Skin epidermis (tissue), 12 donors: ENCODE measurements around the gene RNF167.

Experiments
- H3K27ac ChIP-seq, 21 experiments: fragments of 200-600 bp; sonication (generic) in 11 of 21; one replicate each; pipeline ENCODE4 v1.5.0; 2020; ENCODE audit warnings: mild to moderate bottlenecking in 3 of 21, inconsistent platforms in 2 of 21, moderate library complexity in 2 of 21
- H3K4me3 ChIP-seq, 7 experiments: fragments of 200-600 bp; sonication (generic) in 2 of 7; one replicate each; pipeline ENCODE4 v1.5.0; 2020; ENCODE audit warnings: inconsistent platforms in 2 of 7, mild to moderate bottlenecking in 2 of 7, moderate library complexity in 1 of 7

The RNF167 gene

DNA sequence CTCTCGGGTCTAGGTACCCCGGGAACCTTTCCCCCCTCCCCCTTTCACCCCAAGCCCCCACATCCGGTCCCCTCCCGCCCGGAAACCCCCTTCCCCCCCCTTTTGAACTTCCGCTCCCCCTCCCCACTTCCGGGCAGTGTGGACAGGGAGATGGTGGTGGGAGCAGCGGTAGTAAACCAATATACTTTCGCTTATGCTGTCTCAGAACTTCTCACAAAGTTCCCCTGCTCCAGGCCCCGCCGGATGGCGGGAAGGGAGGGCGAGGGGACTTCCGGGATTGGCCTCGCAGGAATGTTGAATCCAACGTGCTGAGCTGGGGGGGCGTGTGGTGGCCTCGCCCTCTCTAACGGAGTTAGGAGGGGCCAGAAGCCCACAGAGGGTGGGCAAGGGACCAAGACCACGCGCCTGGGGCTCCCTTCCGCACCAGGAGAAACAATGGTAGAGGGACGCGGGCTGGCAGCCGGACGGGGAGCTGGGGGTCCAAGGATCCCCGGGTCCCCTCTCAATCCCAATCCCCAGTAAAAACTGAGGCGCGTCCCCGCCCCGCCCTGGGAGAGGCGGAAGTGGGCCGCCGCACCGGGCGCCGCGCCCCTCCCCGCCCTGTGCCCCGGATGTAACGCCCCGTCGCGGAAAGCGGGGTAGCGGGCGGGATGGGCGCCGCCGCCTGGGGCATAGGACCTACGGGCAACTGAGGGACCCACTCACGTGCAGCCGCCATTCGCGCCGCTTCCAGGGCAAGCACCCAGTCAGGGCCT is 7.5 kb downstream of the RNF167 start:
- H3K27ac ChIP-seq, result peak overlapping the region; percentile 83 to 100 (median 99)
- H3K4me3 ChIP-seq, result peak overlapping the region; percentile 91 to 100 (median 99)

DNA sequence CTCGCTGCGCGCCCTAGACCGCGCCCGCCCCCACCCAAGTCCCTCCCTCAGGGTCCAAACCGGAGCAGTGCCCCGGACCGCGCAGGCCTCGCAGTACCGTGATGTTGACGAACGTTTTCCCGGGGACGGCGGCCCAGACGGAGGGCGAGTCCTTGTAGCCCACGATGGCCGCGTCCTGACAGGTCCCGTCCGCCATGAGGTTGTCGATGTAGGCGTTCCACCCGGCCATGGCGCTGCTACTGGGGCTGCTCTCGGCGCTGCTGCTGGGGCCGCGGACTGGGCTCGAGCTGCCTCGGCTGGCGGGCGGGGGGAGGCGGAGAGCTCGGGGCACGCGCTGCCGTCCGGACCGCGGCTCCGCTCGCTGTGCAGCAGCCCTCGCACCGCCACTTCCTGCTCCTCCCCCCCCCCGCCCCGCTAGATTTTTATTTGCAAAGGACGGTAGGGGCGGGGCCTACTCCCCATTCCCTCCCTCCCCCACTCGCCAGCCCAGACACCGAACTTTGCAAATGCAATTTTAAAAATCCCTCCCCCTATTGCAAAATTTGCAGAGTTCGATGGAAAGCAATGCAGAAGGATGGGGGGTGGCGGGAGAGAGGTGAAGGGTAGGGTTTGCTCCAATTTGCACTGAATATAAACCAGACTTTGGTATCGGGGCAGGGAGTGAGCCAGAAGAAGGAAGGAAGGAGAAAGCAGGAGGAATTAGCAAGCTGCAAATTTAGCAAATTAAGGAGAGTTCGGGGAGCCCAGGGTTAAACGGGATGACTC is 8.3 kb downstream of the RNF167 start, which contains the start of gene PFN1:
Gene PFN1, minus strand, starts transcription at position 365 of the 765 bp plus-strand sequence. Its CDS starts 136 bp downstream, at position 229.
- H3K4me3 ChIP-seq, result peak within 1 kb of the TSS; percentile 91 to 100 (median 99)
- H3K27ac ChIP-seq, result peak within 1 kb of the TSS; percentile 83 to 100 (median 99)

DNA sequence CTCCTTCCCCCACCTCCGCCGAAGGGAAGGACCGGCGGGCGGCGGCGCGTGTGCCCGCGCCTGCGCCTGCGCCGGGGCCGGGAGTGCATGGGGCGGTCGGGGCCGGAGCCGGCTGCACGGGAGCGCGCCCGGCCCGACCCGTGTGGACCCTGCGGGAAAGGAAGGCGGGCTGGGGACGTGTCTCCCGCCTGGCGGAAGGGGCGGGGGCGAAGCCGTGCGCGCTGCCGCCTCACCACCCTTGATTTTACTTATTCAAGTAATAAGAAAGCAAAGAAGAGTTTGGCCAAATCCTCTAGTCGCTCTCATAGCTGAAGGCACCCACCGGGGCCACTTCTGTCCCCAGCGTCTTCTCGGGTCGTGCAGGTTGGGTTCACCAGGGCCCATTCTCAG is 8.9 kb downstream of the RNF167 start:
- H3K4me3 ChIP-seq, result peak overlapping the region; percentile 91 to 100 (median 99)
- peak overlapping the region; percentile 78 to 100 (median 99) for H3K27ac ChIP-seq

DNA sequence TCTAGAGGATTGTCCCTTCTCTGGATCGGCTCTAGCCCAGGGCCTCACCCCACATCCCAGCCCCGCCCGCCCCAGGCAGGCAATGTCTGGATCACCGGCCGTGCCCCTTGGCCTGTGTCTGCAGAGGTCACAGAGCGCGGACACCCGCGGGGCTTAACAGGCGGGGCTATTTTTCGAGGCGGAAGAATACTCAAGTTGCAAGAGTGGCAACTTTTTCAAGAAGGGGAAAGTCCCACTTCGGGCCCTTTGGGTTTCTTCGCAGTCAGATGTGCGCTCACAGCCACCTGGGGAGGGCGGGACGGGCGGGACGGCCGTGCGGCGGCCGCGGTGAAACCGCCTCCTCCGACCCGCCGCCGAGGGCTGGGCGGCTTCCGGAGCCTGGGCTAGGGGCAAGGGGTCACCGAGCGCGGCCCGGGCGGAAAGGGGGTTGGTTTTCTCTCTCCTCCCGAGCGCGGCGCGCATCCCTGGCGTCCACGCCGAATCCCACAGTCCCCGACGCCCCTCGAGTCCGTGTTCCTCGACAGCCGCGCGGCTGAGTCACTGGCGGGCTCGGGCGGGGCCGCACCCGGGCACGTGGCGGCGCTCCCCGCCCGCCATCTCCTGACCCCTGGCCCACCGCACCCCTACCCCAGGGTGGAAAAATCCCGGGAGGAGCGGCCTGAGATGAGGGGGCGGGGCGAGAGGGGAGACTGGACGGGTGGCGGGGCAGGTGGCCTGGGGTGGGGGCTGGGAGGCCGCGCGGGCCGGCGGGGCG is 9.4 kb downstream of the RNF167 start:
- peak overlapping the region; percentile 91 to 100 (median 99) for H3K4me3 ChIP-seq
- H3K27ac ChIP-seq, result peak overlapping the region; percentile 78 to 100 (median 99)

DNA sequence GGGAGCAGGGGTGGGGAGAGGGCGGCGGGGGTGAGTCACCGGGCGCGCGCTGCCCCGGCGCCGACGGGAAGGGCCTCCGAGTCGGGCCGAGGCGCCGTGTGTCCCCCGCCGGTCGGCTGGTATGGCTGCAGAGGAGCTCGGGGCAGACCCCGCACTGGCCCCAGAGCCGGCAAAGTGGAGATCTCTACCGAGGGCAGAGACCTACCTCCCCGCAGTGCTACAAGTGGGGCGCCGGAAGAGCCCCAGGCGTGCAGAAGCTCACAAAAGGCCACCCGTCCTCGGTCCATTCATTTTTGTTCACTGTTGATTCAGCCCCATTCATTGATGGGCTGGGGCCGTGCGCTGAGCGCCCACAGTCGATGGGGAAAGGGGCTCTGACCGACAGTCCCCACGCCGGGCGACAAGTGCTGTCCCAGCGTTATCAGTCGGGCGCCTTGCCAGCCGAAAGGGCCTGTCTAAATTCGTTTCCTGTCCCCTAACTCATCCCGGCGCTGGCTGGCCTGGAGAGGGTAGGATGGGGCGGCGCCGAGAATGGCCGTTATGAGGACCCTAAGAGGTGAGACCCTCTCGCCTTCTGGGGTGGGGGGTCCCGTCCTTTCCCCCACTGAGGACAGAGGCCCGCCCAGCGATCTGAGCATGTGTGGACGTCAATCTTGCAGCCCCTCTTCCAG is 10.1 kb downstream of the RNF167 start:
- H3K4me3 ChIP-seq, result peak overlapping the region; percentile 91 to 100 (median 99)
- peak overlapping the region; percentile 78 to 100 (median 99) for H3K27ac ChIP-seq

DNA sequence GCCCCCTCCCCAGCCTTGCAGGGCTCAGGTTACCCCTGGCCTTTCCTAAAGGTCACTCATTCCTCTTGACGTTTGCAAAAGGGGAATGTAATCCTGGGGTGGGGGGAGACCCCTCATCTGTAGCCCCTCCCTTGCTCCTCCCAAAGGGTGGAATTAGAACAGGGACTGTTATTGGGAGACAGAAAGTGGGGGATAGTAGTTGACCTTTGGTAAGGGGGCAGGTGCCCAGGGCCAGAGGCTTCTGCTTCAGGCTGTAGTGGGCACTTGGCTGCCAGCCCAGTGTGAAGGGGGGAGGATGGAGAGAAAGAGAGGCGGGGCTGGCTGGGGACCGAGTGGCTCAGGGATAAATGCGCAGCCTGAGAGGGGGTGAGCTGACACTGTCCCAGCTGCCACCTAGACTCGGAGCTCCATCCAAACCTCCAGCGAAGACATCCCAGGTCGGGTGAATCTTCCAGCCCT is 10.7 kb downstream of the RNF167 start, which contains the start of gene ENO3:
Gene ENO3, plus strand, starts transcription at position 374 of the 459 bp plus-strand sequence. CDS start 711 bp downstream, outside the sequence.
- Histone ChIP-seq H3K27ac (peak within 1 kb of the TSS; percentile 78 to 100 (median 99)), H3K4me3 (peak within 1 kb of the TSS; percentile 91 to 100 (median 99))

DNA sequence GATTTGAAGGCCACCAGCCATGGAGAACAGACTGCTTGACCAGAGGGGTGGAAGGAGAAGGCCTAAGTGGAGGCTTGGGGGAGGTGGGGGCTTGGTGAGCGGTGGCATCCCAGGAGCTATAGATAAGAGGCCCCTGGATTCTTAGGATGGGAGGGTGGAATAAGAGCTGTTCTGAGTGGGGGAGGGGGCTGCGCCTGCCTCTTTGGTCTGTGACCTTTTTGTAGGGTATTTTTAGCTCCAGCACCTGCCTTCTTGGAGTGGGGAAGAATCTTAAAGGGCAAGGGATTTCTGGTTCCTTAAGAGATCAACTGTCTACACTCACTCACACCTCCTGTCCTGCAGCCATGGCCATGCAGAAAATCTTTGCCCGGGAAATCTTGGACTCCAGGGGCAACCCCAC is 11.4 kb downstream of the RNF167 start:
- no peak overlapping the region for H3K27ac ChIP-seq
- no peak overlapping the region for H3K4me3 ChIP-seq

DNA sequence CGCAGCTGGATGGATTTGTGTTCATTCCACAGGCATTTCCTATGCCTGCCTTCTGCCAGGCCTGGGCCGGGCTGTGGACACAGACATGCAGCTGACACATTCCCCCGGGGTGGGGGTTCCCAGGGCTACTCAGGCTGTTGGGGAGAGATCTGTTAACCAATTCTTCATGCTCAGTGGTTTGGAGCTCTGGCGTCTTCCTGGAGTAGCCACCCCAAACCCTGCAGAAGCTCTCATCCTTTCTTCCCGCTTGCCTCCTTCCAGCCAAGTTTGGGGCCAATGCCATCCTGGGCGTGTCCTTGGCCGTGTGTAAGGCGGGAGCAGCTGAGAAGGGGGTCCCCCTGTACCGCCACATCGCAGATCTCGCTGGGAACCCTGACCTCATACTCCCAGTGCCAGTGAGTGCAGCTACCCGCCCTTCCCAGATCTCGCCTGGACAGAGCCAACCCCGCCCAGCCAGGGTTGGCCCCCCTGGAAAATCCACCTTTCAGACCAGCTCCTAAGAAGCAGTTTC is 13.4 kb downstream of the RNF167 start:
- peak overlapping the region in 14 of 21 experiments; percentile 1 to 67 (median 44) for H3K27ac ChIP-seq
- H3K4me3 ChIP-seq, result no peak overlapping the region

DNA sequence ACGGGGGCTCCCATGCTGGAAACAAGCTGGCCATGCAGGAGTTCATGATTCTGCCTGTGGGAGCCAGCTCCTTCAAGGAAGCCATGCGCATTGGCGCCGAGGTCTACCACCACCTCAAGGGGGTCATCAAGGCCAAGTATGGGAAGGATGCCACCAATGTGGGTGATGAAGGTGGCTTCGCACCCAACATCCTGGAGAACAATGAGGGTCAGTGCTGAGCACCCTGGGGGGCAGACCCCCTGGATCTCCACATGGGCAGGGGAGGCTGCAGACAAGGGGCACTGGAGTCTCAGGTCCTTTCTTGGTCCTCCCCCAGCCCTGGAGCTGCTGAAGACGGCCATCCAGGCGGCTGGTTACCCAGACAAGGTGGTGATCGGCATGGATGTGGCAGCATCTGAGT is 15.0 kb downstream of the RNF167 start:
- Histone ChIP-seq H3K4me3 (no peak overlapping the region), H3K27ac (no peak overlapping the region)

DNA sequence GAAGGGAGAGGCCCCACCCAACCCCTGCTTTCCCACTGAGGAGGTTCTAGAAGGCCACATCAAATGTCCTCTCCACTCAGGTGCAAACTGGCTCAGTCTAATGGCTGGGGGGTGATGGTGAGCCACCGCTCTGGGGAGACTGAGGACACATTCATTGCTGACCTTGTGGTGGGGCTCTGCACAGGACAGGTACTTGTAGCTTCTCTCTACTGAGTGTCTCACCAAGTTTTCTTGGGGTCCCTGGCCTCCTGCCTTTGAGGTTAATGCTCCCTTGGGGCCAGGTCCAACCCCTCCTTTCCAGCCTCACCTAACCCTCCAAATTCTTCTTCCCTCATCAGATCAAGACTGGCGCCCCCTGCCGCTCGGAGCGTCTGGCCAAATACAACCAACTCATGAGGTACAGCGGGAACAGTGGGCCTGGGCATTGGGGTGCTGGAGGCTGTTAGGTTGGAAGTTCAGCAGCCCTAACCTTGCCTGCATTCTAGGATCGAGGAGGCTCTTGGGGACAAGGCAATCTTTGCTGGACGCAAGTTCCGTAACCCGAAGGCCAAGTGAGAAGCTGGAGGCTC is 16.5 kb downstream of the RNF167 start:
- no peak overlapping the region for H3K4me3 ChIP-seq
- no peak overlapping the region for H3K27ac ChIP-seq

DNA sequence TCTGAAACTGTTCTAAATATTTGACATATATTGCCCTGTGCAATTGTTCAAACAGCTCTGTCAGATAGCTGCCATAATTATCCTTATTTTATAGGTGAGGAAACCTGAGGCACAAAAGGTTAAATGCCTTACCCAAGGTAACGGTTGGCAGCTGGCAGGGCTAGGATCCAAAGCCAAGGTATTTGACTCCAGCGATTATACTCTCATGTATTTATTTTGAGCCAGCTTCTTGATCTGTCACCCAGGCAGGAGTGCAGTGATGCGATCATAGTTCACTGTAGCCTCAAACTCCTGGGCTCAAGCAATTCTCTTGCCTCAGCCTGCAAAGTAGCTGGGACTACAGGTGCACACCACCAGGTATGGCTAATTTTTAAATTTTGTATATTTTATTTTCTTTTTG is 18.0 kb downstream of the RNF167 start:
- no peak overlapping the region for H3K4me3 ChIP-seq
- H3K27ac ChIP-seq, result no peak overlapping the region

DNA sequence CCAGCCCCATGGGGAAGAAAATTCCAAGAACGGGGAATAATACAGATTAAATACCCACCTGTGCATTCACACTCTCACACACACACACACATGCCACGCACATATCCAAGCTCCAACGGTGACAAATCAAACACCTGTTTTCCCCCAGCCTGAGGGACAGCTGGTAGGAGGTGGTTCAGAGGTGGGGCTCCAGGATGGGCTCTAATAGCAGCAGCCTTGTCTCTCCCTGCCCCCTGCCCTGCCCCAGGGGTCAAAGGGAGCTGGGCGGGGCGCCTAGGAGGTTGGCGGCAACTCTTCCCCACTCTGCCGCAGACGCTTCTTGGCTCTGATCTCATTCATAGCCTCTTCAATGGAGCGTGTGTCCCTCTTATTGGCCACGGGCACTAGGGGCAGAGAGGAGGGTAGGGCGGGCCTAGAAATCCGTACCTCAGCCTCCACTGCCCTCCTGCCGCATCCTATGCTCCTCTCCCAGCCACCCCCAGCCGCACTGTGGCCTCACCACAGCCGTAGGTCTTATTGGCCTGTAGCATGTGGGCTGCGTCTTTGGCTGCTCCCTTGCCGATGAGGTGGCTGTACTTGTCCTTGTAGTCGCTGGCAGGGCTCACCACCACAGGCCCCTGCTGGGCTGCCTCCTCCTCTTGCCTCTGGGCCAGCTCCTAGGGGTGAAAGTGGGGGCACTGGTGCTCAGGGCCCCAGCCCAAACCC is 19.3 kb downstream of the RNF167 start:
- H3K27ac ChIP-seq, result no peak overlapping the region

DNA sequence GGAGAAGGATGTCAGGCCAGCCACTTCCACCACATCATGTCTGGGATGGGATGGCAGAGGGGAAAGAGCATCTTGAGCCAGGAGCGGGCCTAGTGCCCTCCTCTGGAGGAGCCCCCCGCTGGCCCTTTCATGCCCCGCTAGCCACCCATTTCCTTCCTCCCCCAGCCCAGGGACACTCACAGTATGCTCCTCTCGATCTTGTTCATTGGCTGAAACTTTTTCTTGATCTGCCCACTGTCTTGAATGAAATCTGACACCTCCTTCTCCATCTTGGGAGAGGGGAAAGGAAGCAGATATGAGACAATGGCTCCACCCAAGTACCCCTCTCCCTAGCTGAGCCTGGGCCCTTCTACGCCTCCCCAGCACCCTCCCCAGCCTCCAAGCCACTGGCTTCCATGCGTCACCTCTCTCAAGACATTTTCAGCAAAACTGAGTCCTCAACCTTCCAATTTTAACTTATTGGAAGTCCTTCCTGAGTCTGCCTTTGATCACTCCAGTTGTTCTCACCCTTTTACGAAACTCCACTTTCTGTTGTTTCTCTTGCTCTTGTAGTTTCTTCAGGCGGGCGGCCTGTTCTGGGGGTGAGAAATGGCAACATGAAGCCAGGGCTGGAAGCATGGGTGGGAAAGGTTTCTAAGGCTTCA is 20.3 kb downstream of the RNF167 start:
- no peak overlapping the region for H3K27ac ChIP-seq
- H3K4me3 ChIP-seq, result no peak overlapping the region

More for the DNA sequence above, 19.3 kb downstream of the RNF167 start:
- H3K4me3 ChIP-seq, result no peak overlapping the region

DNA sequence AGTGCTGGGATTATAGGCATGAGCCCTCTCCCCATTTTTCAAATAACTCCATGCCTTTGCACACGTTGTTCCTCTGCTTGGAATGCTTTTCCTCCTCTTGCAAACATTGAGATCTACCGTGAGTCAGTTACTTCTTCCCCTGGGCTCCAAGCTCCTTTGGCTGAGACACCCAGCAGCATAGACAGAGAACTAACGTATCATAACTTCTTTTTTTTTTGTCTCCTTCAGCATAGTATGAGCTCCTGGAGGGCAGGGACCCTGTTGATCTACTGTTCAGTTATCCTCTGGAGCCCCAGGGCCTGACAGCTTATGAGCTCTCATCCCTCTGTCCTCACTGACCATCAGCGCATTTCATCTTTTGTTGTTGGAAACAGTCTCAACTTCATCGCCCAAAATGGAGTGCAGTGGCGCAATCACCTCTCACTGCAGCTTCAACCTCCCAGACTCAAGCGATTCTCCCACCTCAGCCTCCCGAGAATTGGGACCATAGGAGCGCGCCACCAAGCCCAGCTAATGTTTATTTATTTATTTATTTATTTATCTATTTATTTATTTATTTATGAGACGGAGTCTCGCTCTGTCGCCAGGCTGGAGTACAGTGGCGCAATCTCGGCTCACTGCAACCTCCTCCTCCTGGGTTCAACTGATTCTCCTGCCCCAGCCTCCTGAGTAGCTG is 25.4 kb downstream of the RNF167 start:
- Histone ChIP-seq H3K4me3 (no peak overlapping the region), H3K27ac (peak overlapping the region in 11 of 21 experiments; percentile 90 to 99 (median 95))

DNA sequence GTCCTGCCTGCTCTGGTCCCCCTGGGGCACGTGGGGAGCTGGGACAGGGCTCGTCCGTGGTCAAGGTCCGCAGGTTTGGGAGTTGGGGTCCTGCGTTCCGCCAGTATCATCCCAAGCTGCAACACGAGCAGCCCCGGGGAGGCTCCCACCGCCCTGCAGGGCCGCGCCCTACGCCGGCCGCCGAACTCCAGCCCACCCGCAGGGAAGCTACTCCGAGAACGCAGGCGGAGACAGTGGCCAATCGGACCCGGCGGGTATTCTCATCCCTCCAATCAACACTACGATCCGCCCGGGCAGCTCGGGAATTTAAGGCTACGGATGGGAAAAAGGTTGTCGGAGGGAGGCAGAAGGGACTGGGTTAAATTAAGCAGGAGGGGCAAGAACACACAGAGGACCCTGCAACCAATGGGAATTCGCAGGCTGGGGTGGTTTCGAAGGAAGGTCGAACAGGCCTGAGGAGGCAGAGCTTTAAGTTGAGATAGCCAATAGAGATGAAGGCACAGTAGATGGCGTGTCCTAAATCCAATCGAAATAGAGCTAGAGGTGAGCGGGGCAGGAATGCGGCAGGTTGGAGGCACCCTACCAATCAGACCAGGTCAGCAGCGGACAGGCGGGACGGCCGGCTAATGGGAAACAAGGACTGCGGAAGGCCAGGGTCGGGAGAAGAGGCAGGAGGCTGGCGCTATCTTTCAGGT is 26.9 kb downstream of the RNF167 start:
- Histone ChIP-seq H3K27ac (peak overlapping the region; percentile 70 to 99 (median 95)), H3K4me3 (peak overlapping the region; percentile 50 to 78 (median 67))
